K562 (cell line): ENCODE measurements around the gene TREH. TPM values are rescaled to one million over a fixed set of nuclear protein-coding genes. Genes with fewer than 3 reads are reported as not detected.

Experiments used
- ATAC-seq: fragments of 200-7000 bp; cut with Tn5 transposase; 3 replicates; pipeline ENCODE4 v1.9.1; 2020; ENCODE audit warnings: moderate library complexity
- BruUV-seq: library from RNA; stranded (reverse); fragments of 400-500 nt; replicated peaks from 2 replicates; lab custom pipeline; 2021; lab: Mats Ljungman, UMichigan
- CTCF ChIA-PET: fragments of 300-600 bp; formaldehyde crosslinking; extraction: SDS; loops from one replicate; lab custom pipeline; 2021; ENCODE audit warnings: low intra/inter-chr PET ratio; lab: Yijun Ruan, JAX
- POLR2A ChIA-PET: fragments of 300-600, 350-650 bp; sonication (Branson Sonifier 250); formaldehyde crosslinking; extraction: SDS; loops from one replicate; lab custom pipeline; 2021; ENCODE audit warnings: antibody characterized with exemption, inconsistent platforms; lab: Yijun Ruan, JAX
- DNase-seq, 4 experiments: peaks; one replicate each; pipeline versions ENCODE4 v3.0.0 to v3.0.0-alpha.2; 2011 to 2018; ENCODE audit warnings: low spot score in 3 of 4, mixed read lengths in 3 of 4; ENCODE audit errors: extremely low read depth in 1 of 4
- FAIRE-seq: peaks from 2 replicates; lab custom pipeline; 2011; peaks lifted over from hg19 to GRCh38; lab: Jason Lieb, UNC
- H2AFZ ChIP-seq: 2 replicates; pipeline ENCODE4 v1.6.0; 2011; ENCODE audit warnings: low read depth, low read length, control low read depth, inconsistent platforms
- H3K27ac ChIP-seq: fragments of 200-600 bp; 3 replicates; pipeline ENCODE4 v1.8.0; 2011; ENCODE audit warnings: low read depth, mild to moderate bottlenecking, control low read depth, inconsistent platforms, low read length, moderate library complexity, mixed read lengths; ENCODE audit errors: extremely low read depth
- H3K27me3 ChIP-seq, 2 experiments: fragments of 300-600 bp in 1 of 2; 2 replicates in 1 of 2; 3 replicates in 1 of 2; pipeline versions ENCODE4 v1.6.0 to v1.8.0; 2011; ENCODE audit warnings: inconsistent platforms in 2 of 2, low read length in 2 of 2, mild to moderate bottlenecking in 1 of 2, mixed read lengths in 1 of 2, moderate library complexity in 1 of 2; ENCODE audit not compliant: control insufficient read depth in 2 of 2, insufficient read depth in 2 of 2
- H3K36me3 ChIP-seq: fragments of 300-600 bp; 3 replicates; pipeline ENCODE4 v1.8.0; 2011; ENCODE audit warnings: mild to moderate bottlenecking, low read length, inconsistent platforms; ENCODE audit not compliant: control insufficient read depth, insufficient read depth
- H3K4me1 ChIP-seq, 2 experiments: fragments of 200-600 bp in 1 of 2; replicated peaks in 1 of 2; 2 replicates in 1 of 2; 3 replicates in 1 of 2; pipeline versions ENCODE4 v1.5.1 to v1.8.0; 2011; ENCODE audit warnings: inconsistent platforms in 2 of 2, low read length in 2 of 2, mild to moderate bottlenecking in 1 of 2, mixed read lengths in 1 of 2, moderate library complexity in 1 of 2; ENCODE audit not compliant: control insufficient read depth in 2 of 2, insufficient read depth in 2 of 2
- H3K4me2 ChIP-seq: 2 replicates; pipeline ENCODE4 v1.6.1; 2011; ENCODE audit warnings: low read length, control low read depth, inconsistent platforms, mixed read lengths; ENCODE audit not compliant: insufficient read depth
- H3K4me3 ChIP-seq: fragments of 200-600 bp; sonication (generic), shearing (Covaris generic); 2 replicates; pipeline ENCODE4 v1.5.1; 2016; ENCODE audit warnings: control low read depth, inconsistent platforms
- H3K79me2 ChIP-seq: fragments of 200-600 bp; 3 replicates; pipeline ENCODE4 v1.8.0; 2011; ENCODE audit warnings: low read length, inconsistent platforms; ENCODE audit not compliant: control insufficient read depth, insufficient read depth
- H3K9ac ChIP-seq, 2 experiments: 2 replicates each; pipeline versions ENCODE4 v1.6.0 to v1.6.1; 2011; ENCODE audit warnings: low read depth in 2 of 2, low read length in 2 of 2, control low read depth in 1 of 2, inconsistent platforms in 1 of 2, mild to moderate bottlenecking in 1 of 2, mixed read lengths in 1 of 2; ENCODE audit not compliant: insufficient read depth in 1 of 2
- H3K9me1 ChIP-seq: one replicate; pipeline ENCODE4 v1.6.0; 2011; ENCODE audit warnings: inconsistent platforms, mild to moderate bottlenecking, low read length, moderate library complexity; ENCODE audit not compliant: control insufficient read depth, insufficient read depth
- H3K9me3 ChIP-seq: replicated peaks from 2 replicates; pipeline ENCODE4 v1.5.1; 2011; ENCODE audit warnings: low read depth, low read length, inconsistent platforms; ENCODE audit not compliant: control insufficient read depth, insufficient read depth
- H4K20me1 ChIP-seq: replicated peaks from 2 replicates; pipeline ENCODE4 v1.6.1; 2011; ENCODE audit warnings: low read length, inconsistent platforms, mixed read lengths; ENCODE audit not compliant: control insufficient read depth, insufficient read depth
- BCOR ChIP-seq: fragments of 450-650 bp; IDR thresholded peaks from 2 replicates; pipeline ENCODE4 v1.6.1; 2016
- CHD4 ChIP-seq: fragments of 200-600 bp; sonication (generic); IDR thresholded peaks from 3 replicates; pipeline ENCODE4 v1.6.1; 2012; ENCODE audit warnings: low read depth, mild to moderate bottlenecking, mixed read lengths, low read length, inconsistent platforms; ENCODE audit not compliant: insufficient read depth, insufficient replicate concordance, poor library complexity, severe bottlenecking
- DACH1 ChIP-seq: fragments of 450-650 bp; IDR thresholded peaks from 2 replicates; pipeline ENCODE4 v1.6.1; 2018; ENCODE audit not compliant: partially characterized antibody
- MAFG ChIP-seq: fragments of 450-650 bp; conservative IDR thresholded peaks from 2 replicates; pipeline ENCODE4 v1.6.1; 2016; ENCODE audit warnings: missing genetic modification characterization, missing compliant biosample characterization
- SREBF2 ChIP-seq: sonication (generic); formaldehyde crosslinking; IDR thresholded peaks from 2 replicates; pipeline ENCODE4 v1.4.0; 2020; ENCODE audit warnings: mild to moderate bottlenecking, missing genetic modification reagents
- ZNF121 ChIP-seq: sonication (generic); formaldehyde crosslinking; conservative IDR thresholded peaks from 2 replicates; pipeline ENCODE4 v1.8.0; 2022; ENCODE audit warnings: missing genetic modification reagents
- ZNF644 ChIP-seq: fragments of 200-800 bp; sonication (Bioruptor generic); IDR thresholded peaks from 2 replicates; pipeline ENCODE4 v1.6.1; 2016; ENCODE audit warnings: low read depth, missing genetic modification characterization, missing compliant biosample characterization
- ZNF830 ChIP-seq: fragments of 250-450 bp; sonication (Bioruptor Pico); IDR thresholded peaks from 2 replicates; pipeline ENCODE4 v1.5.0; 2021; ENCODE audit warnings: mild to moderate bottlenecking
- WGBS: fragments of 100-300 bp; shearing (Covaris generic); methylation state at CpG from one replicate; pipeline ENCODE4 v1.1.6; 2016; ENCODE audit warnings: low coverage, mixed read lengths; ENCODE audit not compliant: insufficient coverage; ENCODE audit errors: missing lambda C conversion rate; 5-methylcytosine and 5-hydroxymethylcytosine counted together
- in situ Hi-C: fragments of 300-500 bp; cut with MboI; formaldehyde crosslinking; loops from 4 replicates; pipeline ENCODE4 v1.15.0; 2018; ENCODE audit warnings: inconsistent platforms, mixed read lengths
- intact Hi-C: fragments of 100-400 bp; cut with micrococcal nuclease; formaldehyde crosslinking; loops from 2 replicates; pipeline ENCODE4 v1.14.2; 2022
- polyA plus RNA-seq, 8 experiments: library from polyadenylated mRNA; depleted of rRNA in 4 of 8; stranded (reverse) in 5 of 8; unstranded in 3 of 8; fragments of >200 nt; fragmentation: Nextera tagmentation in 2 of 8; fragmentation: Illumina TruSeq in 1 of 8; extraction: Ambion mirVana in 2 of 8; extraction: Trizol in 1 of 8; gene quantifications; 2 replicates each; pipeline versions ENCODE4 v1.2.1 to v1.2.3, GENCODE V29; 2011 to 2014; ENCODE audit warnings: inconsistent platforms in 1 of 8, missing spikeins in 1 of 8
- total RNA-seq, 7 experiments: library from RNA; depleted of rRNA in 6 of 7; stranded (reverse); fragments of >200 nt in 6 of 7; fragmentation: Illumina TruSeq in 2 of 7; extraction: Trizol in 2 of 7; gene quantifications; 2 replicates each; pipeline versions ENCODE4 v1.2.1 to v1.2.3, GENCODE V29; 2011 to 2021; ENCODE audit warnings: low replicate concordance in 1 of 7
- TF ChIP-seq, protein P1 (sequence below): fragments of 250-450 bp; sonication (Bioruptor Pico); IDR thresholded peaks from 2 replicates; pipeline ENCODE4 v1.8.0; 2022; ENCODE audit warnings: inconsistent platforms, mild to moderate bottlenecking, moderate library complexity, borderline replicate concordance

TREH gene
- total and polyA plus RNA-seq, 9 of the 15 experiments (the other 6 are each of a cell fraction or from before 2014, with no cell fraction given): 0.09 to 0.20 (median 0.11) TPM; not detected in 6

DNA sequence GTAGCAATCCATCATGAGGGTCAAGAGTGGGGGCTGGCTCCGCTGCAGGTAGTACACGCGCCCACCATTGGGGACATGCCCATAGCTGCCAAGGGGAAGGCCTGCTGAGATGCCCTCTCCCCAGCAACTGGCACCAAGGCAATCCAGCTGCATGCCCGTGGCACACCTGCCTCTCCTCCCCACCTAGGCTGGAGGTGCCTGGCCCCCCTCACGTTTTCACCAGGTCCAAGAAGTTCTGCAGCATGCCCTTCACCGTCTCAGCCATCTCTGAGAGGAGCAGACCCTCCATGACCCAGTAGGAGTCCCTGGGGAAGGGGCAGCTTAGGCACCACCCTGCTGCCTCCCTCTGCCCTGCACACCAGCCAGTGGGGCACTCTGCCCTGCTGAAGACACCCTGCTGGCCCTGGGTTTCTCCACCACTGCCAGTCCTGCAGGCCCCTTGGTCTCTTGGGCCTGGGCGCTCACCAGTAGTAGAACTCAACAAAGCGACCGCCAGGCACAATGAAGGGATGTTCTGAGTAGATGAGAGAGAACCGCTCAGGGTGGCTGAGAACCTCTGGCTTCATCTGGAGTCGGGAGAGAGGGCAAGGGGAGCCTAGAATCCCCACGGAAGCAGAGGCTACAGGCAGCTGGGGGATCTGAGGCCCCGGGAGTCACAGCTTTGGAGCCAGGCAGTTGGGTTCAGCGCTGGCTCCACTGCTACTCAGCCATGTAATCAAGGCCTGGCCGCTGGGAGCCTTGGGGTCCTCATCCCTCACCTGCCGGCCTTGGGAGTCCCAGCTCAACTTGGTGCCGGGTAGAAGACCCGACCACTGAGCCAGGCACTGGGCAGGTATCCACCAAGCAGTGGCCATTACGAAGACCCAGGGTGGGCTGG is 17.8 kb downstream of the TREH start:
- no TSS peak for BruUV-seq
- no peak overlapping the region for H3K27ac ChIP-seq
- DNase-seq (no peak), ATAC-seq (no peak)
- H4K20me1 ChIP-seq: no peaks in the 10 kb centered on the region
- H3K9ac ChIP-seq: no peak overlapping the region
- H2AFZ ChIP-seq: no peak overlapping the region
- TF ChIP-seq MAFG (tag): no peak
- no peak for TF ChIP-seq SREBF2
- no peak for TF ChIP-seq CHD4
- no peak for TF ChIP-seq DACH1
- TF ChIP-seq BCOR: no peak
- no peak for TF ChIP-seq ZNF830 (CRISPR knock-in tag)
- TF ChIP-seq ZNF644 (tag): no peak
- TF ChIP-seq ZNF121 (CRISPR knock-in tag): no peak
- TF ChIP-seq, protein P1, sequence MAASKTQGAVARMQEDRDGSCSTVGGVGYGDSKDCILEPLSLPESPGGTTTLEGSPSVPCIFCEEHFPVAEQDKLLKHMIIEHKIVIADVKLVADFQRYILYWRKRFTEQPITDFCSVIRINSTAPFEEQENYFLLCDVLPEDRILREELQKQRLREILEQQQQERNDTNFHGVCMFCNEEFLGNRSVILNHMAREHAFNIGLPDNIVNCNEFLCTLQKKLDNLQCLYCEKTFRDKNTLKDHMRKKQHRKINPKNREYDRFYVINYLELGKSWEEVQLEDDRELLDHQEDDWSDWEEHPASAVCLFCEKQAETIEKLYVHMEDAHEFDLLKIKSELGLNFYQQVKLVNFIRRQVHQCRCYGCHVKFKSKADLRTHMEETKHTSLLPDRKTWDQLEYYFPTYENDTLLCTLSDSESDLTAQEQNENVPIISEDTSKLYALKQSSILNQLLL (CRISPR knock-in tag): no peak
- TF ChIP-seq, all 486 proteins: peak for 0
- no peak overlapping the region for H3K4me2 ChIP-seq
- H3K9me1 ChIP-seq: peaks cover 9% of the 10 kb centered on the region
- FAIRE-seq: no peak
- H3K27me3 ChIP-seq: no peaks in the 10 kb centered on the region
- H3K4me1 ChIP-seq: peaks cover 2 to 32% of the 10 kb centered on the region in 2 experiments; a peak in 3 of 5 replicates
- intact Hi-C loops: no loop called here
- CTCF ChIA-PET: interaction anchor here (0.6 kb wide), 1 partner anchor 661 kb away, joined by 5 read pairs; no protein-coding TSS in a partner anchor
- POLR2A ChIA-PET: interaction anchor here (0.5 to 1.6 kb wide), 2 partner anchors 40 to 525 kb away, joined by 3 read pairs; no protein-coding TSS in a partner anchor
- no peak overlapping the region for H3K4me3 ChIP-seq
- H3K36me3 ChIP-seq: 0 out of 3 replicates have a peak, but pooled peaks cover under 1% of the 10 kb centered on the region
- H3K9me3 ChIP-seq: no peaks in the 10 kb centered on the region
- H3K79me2 ChIP-seq: no peaks in the 10 kb centered on the region
- WGBS: 22% methylated on average over 18 of the region's 19 CpGs
- in situ Hi-C loops: no loop called here
